ENCODE measurements around the gene ERMN.

DNA sequence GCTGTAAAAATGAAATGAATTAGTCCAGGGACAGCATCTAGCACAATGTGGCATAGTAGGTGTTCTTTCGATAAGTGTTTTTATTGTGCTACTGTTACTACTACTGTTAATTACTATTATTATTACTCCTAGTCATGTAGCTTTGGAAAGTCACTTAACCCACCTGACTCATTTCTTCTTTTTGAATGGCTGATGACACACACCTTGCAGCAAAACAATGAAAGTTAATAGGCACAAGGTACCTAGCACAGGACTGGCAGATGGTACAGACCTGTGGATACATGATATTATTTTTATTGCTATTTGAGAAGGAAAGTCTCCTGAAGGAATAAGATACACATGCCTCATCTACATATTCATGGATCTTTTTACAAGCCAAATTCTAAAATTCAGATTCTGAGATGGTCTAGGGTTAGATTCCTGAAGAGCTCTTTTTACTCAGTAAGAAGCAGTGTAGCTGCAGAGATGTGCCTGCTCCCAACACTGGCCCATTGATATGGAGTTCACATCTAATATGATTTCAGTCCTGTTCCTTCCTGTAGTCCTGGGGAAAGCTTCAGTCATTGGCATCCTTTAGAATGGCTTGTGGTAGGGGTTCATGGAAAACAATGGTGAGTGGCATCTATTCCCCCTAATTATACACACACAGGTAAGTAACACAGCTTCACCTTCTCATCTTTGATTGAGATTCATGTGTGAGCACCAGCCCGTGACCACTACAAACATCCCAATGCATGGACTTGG, 7.9 kb upstream of the ERMN start:
- TF ChIP-seq, protein P1, sequence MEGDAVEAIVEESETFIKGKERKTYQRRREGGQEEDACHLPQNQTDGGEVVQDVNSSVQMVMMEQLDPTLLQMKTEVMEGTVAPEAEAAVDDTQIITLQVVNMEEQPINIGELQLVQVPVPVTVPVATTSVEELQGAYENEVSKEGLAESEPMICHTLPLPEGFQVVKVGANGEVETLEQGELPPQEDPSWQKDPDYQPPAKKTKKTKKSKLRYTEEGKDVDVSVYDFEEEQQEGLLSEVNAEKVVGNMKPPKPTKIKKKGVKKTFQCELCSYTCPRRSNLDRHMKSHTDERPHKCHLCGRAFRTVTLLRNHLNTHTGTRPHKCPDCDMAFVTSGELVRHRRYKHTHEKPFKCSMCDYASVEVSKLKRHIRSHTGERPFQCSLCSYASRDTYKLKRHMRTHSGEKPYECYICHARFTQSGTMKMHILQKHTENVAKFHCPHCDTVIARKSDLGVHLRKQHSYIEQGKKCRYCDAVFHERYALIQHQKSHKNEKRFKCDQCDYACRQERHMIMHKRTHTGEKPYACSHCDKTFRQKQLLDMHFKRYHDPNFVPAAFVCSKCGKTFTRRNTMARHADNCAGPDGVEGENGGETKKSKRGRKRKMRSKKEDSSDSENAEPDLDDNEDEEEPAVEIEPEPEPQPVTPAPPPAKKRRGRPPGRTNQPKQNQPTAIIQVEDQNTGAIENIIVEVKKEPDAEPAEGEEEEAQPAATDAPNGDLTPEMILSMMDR (IDR thresholded peaks at IDR 0.05; ENCODE audit: borderline replicate concordance, extremely low read depth, low read length, poor library complexity, severe bottlenecking), result no peak
- no peak for TF ChIP-seq EZH2 (IDR thresholded peaks at IDR 0.05; ENCODE audit: borderline replicate concordance, low read depth, low read length, severe bottlenecking)
